ENCODE data around the gene HNRNPF. TPM values are rescaled to one million over a fixed set of nuclear protein-coding genes. Genes with fewer than 3 reads are reported as not detected.
A peak's percentile ranks its signal among the peaks of the same experiment; 100 is the strongest.

Gene HNRNPF
- total RNA-seq, 1 experiment from 2014 or later, result 358 TPM

DNA sequence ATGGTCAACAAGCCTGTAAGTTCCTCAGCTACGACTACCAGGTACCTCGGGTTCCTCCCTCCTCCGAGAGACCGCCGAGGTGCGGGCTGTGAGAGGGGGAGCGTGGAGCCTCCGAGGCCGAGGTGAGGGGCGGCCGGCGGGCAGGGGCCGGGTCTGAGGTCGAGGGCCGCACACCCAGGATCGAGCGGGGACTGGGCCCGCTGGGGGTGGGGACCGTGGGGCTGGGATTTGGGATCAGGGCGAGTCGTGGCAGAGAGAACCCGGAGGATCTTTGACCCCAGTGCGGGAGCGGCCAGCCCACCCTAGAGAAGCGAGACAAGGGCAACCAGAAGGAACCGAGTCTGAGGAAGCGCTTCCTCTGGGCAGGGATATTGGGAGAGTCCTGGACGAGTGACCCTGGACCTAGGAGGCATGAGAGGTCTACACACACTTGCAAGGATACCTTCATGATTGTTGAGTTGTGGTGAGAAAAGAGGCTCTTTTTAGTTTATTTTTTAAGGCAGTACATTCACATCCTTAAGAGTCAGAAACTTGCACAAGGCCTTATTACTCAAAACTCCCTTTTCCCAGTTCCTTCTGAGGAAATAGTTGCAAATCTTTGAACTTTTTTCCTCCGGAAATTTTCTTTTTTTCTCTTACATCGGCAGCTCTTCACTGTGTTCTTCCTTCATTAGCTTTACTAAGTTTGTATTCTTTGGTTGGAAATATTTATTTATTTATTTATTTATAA lies 28.3 kb upstream of the HNRNPF start:
- ChIA-PET POLR2A (interaction anchor here (0.6 to 1.6 kb wide), 5 partner anchors 17 to 82 kb away, joined by 3 to 11 read pairs (median 5); partner anchors contain the start of gene HNRNPF), CTCF (interaction anchor here (0.8 to 1.1 kb wide), 4 partner anchors 15 to 235 kb away, joined by 3 to 4 read pairs (median 4); no protein-coding TSS in a partner anchor)
- no peaks in the 10 kb centered on the region for H3K27me3 Mint-ChIP-seq (ENCODE audit: low read depth)
- ATAC-seq (peak; percentile 87), DNase-seq (ENCODE audit: low spot score) (no peak)
- H3K36me3 Mint-ChIP-seq, result no peaks in the 10 kb centered on the region; the same call in 1 of the 2 replicates
- peaks cover 7% of the 10 kb centered on the region for H3K4me1 Mint-ChIP-seq
- no peak overlapping the region for H3K27ac Mint-ChIP-seq
- no peaks in the 10 kb centered on the region for H3K9me3 Mint-ChIP-seq
- TF ChIP-seq TP53 (CRISPR knock-in tag; IDR thresholded peaks at IDR 0.05) (no peak), MYBL2 (CRISPR knock-in tag; IDR thresholded peaks at IDR 0.05) (no peak)
- peak overlapping the region; percentile 92 for H3K4me3 Mint-ChIP-seq

DNA sequence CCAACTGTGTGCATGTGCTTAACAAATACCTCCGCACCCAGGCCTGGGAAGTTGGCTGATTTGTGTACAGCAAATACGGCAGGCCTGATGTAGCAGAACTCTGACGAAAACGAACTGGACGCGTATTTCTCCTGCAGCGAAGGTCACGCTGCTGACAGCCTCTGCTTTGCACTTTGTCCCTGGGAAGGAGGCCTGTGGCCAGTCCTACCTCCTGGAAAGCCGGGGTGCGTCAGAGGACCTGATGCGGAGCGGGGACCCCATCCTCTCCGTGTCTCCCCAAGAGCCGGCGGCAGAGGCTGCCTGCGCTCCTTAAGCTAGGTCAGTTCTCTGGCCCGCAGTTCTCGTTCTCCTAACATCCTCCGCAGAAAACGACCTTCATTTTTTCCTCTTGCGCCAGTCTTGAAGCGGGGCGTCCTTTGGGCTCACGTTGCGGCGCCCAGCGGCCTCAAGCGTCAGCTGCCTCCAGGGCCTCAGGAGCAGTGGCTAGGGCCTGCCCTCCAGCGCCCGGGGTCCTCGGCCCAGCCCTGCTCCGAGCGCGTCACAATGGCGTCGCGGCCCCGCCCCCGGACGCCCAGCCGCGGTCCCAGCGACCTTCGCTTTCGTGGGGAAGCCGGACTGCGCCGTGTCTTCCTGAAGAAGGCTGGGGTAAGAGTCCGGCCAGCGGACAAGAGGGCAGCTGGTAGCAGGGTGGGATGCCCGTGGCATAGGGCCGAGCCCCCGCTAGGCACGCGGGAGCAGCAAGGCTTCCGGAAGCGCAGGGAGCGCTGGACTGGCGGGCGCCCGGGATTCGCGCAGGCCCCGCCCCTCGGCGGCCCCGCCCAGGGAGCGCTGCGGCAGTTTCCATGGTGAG lies 27.5 kb upstream of the HNRNPF start, which contains the start of gene ZNF487:
TSS of gene ZNF487 (plus strand) at position 821 of the 850 bp plus-strand sequence. CDS start 38,703 bp downstream, outside the sequence.
- H3K9me3 Mint-ChIP-seq, result no peaks in the 10 kb centered on the region
- DNase-seq (ENCODE audit: low spot score) (peak; percentile 91), ATAC-seq (peak; percentile 95)
- H3K27ac Mint-ChIP-seq, result peak within 1 kb of the TSS; percentile 97
- peaks cover 7% of the 10 kb centered on the region for H3K4me1 Mint-ChIP-seq
- H3K27me3 Mint-ChIP-seq (ENCODE audit: low read depth), result no peaks in the 10 kb centered on the region
- H3K36me3 Mint-ChIP-seq, result no peaks in the 10 kb centered on the region; the same call in 1 of the 2 replicates
- POLR2A ChIA-PET, result interaction anchor here (0.5 to 1.6 kb wide), 7 partner anchors 18 to 234 kb away, joined by 3 to 11 read pairs (median 5); partner anchors contain the start of gene HNRNPF
- H3K4me3 Mint-ChIP-seq, result peak within 1 kb of the TSS; percentile 92
- CTCF ChIA-PET, result interaction anchor here (0.8 to 1.1 kb wide), 6 partner anchors 16 to 234 kb away, joined by 3 to 4 read pairs (median 3); no protein-coding TSS in a partner anchor
- TF ChIP-seq, protein P1, sequence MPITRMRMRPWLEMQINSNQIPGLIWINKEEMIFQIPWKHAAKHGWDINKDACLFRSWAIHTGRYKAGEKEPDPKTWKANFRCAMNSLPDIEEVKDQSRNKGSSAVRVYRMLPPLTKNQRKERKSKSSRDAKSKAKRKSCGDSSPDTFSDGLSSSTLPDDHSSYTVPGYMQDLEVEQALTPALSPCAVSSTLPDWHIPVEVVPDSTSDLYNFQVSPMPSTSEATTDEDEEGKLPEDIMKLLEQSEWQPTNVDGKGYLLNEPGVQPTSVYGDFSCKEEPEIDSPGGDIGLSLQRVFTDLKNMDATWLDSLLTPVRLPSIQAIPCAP (CRISPR knock-in tag; IDR thresholded peaks at IDR 0.05), result peak; percentile 63
- TF ChIP-seq, protein P2, sequence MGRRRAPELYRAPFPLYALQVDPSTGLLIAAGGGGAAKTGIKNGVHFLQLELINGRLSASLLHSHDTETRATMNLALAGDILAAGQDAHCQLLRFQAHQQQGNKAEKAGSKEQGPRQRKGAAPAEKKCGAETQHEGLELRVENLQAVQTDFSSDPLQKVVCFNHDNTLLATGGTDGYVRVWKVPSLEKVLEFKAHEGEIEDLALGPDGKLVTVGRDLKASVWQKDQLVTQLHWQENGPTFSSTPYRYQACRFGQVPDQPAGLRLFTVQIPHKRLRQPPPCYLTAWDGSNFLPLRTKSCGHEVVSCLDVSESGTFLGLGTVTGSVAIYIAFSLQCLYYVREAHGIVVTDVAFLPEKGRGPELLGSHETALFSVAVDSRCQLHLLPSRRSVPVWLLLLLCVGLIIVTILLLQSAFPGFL (CRISPR knock-in tag; IDR thresholded peaks at IDR 0.05; ENCODE audit: borderline replicate concordance), result 0 out of 2 replicates have a peak, but pooled peaks have one; percentile 36
- TF ChIP-seq, protein P3, sequence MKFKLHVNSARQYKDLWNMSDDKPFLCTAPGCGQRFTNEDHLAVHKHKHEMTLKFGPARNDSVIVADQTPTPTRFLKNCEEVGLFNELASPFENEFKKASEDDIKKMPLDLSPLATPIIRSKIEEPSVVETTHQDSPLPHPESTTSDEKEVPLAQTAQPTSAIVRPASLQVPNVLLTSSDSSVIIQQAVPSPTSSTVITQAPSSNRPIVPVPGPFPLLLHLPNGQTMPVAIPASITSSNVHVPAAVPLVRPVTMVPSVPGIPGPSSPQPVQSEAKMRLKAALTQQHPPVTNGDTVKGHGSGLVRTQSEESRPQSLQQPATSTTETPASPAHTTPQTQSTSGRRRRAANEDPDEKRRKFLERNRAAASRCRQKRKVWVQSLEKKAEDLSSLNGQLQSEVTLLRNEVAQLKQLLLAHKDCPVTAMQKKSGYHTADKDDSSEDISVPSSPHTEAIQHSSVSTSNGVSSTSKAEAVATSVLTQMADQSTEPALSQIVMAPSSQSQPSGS (CRISPR knock-in tag; IDR thresholded peaks at IDR 0.05; ENCODE audit: borderline replicate concordance, low read depth), result no peak
- TF ChIP-seq ZNF219 (CRISPR knock-in tag; IDR thresholded peaks at IDR 0.05; ENCODE audit: borderline replicate concordance) (no peak; the same call in 1 of the 2 replicates), NFE2L1 (CRISPR knock-in tag; IDR thresholded peaks at IDR 0.05) (0 out of 2 replicates have a peak, but pooled peaks have one; percentile 18), MXD4 (CRISPR knock-in tag; IDR thresholded peaks at IDR 0.05; ENCODE audit: borderline replicate concordance) (no peak), NR2C2 (CRISPR knock-in tag; IDR thresholded peaks at IDR 0.05) (0 out of 2 replicates have a peak, but pooled peaks have one; percentile 40), ZNF317 (CRISPR knock-in tag; IDR thresholded peaks at IDR 0.05; ENCODE audit: borderline replicate concordance, low read depth) (no peak), IRF2 (CRISPR knock-in tag; IDR thresholded peaks at IDR 0.05; ENCODE audit: borderline replicate concordance, low read depth) (no peak), FOXK1 (CRISPR knock-in tag; IDR thresholded peaks at IDR 0.05) (peak; percentile 61), SOX15 (CRISPR knock-in tag; IDR thresholded peaks at IDR 0.05) (no peak), RELA (CRISPR knock-in tag; IDR thresholded peaks at IDR 0.05; ENCODE audit: borderline replicate concordance) (0 out of 2 replicates have a peak, but pooled peaks have one; percentile 73), SMAD3 (CRISPR knock-in tag; IDR thresholded peaks at IDR 0.05; ENCODE audit: borderline replicate concordance) (0 out of 2 replicates have a peak, but pooled peaks have one; percentile 53), GRHL2 (CRISPR knock-in tag; IDR thresholded peaks at IDR 0.05; ENCODE audit: insufficient replicate concordance, severe bottlenecking) (no peak), NFYB (CRISPR knock-in tag; conservative IDR thresholded peaks at IDR 0.05; ENCODE audit: low read depth) (no peak), FOXJ3 (CRISPR knock-in tag; IDR thresholded peaks at IDR 0.05; ENCODE audit: borderline replicate concordance) (no peak), ZNF263 (CRISPR knock-in tag; IDR thresholded peaks at IDR 0.05; ENCODE audit: low read depth) (no peak), PRRX2 (CRISPR knock-in tag; IDR thresholded peaks at IDR 0.05) (no peak), SMAD4 (CRISPR knock-in tag; IDR thresholded peaks at IDR 0.05) (no peak)
- TF ChIP-seq, protein P4, sequence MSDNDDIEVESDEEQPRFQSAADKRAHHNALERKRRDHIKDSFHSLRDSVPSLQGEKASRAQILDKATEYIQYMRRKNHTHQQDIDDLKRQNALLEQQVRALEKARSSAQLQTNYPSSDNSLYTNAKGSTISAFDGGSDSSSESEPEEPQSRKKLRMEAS (CRISPR knock-in tag; IDR thresholded peaks at IDR 0.05), result peak; percentile 90
- TF ChIP-seq, protein P5, sequence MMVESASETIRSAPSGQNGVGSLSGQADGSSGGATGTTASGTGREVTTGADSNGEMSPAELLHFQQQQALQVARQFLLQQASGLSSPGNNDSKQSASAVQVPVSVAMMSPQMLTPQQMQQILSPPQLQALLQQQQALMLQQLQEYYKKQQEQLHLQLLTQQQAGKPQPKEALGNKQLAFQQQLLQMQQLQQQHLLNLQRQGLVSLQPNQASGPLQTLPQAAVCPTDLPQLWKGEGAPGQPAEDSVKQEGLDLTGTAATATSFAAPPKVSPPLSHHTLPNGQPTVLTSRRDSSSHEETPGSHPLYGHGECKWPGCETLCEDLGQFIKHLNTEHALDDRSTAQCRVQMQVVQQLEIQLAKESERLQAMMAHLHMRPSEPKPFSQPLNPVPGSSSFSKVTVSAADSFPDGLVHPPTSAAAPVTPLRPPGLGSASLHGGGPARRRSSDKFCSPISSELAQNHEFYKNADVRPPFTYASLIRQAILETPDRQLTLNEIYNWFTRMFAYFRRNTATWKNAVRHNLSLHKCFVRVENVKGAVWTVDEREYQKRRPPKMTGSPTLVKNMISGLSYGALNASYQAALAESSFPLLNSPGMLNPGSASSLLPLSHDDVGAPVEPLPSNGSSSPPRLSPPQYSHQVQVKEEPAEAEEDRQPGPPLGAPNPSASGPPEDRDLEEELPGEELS (CRISPR knock-in tag; IDR thresholded peaks at IDR 0.05), result peak; percentile 45; the same call in 1 of the 2 replicates
- TF ChIP-seq, protein P6, sequence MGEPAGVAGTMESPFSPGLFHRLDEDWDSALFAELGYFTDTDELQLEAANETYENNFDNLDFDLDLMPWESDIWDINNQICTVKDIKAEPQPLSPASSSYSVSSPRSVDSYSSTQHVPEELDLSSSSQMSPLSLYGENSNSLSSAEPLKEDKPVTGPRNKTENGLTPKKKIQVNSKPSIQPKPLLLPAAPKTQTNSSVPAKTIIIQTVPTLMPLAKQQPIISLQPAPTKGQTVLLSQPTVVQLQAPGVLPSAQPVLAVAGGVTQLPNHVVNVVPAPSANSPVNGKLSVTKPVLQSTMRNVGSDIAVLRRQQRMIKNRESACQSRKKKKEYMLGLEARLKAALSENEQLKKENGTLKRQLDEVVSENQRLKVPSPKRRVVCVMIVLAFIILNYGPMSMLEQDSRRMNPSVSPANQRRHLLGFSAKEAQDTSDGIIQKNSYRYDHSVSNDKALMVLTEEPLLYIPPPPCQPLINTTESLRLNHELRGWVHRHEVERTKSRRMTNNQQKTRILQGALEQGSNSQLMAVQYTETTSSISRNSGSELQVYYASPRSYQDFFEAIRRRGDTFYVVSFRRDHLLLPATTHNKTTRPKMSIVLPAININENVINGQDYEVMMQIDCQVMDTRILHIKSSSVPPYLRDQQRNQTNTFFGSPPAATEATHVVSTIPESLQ (CRISPR knock-in tag; IDR thresholded peaks at IDR 0.05), result no peak
